ENCODE measurements around the gene SPACA1.

- TF ChIP-seq CTCF (IDR thresholded peaks at IDR 0.05; ENCODE audit: low read depth, low read length, missing input control) (no peak), EGR1 (IDR thresholded peaks at IDR 0.05; ENCODE audit: low read depth in 2 of 2) (no peak), GABPA (IDR thresholded peaks at IDR 0.05 in 1 of 2, conservative IDR thresholded peaks at IDR 0.05 in 1 of 2) (no peak), SP1 (IDR thresholded peaks at IDR 0.05) (no peak), RAD21 (IDR thresholded peaks at IDR 0.05) (no peak), RXRA (IDR thresholded peaks at IDR 0.05) (no peak), HNF4A (conservative IDR thresholded peaks at IDR 0.05) (peak in 1 of 2 donors; percentile 13), FOXA1 (IDR thresholded peaks at IDR 0.05) (no peak), ZBTB33 (IDR thresholded peaks at IDR 0.05) (no peak), YY1 (IDR thresholded peaks at IDR 0.05) (no peak), TAF1 (conservative IDR thresholded peaks at IDR 0.05) (no peak), JUND (IDR thresholded peaks at IDR 0.05) (no peak)
- TF ChIP-seq, protein P1, sequence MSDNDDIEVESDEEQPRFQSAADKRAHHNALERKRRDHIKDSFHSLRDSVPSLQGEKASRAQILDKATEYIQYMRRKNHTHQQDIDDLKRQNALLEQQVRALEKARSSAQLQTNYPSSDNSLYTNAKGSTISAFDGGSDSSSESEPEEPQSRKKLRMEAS (IDR thresholded peaks at IDR 0.05): no peak
These were observed 42.9 kb upstream of the SPACA1 start for GRCh38 chr6:88004707-88005106.
